GM19240 (cell line): ENCODE results near the gene PTN.
"Not testable (repeated sequence)": the region's sequence is repeated elsewhere in the genome, so short reads cannot be mapped to it uniquely, and the experiment has no call there.

Source experiments
- DNase-seq: peaks from one replicate; pipeline ENCODE4 v3.0.0; 2011; ENCODE audit warnings: low spot score; ENCODE audit not compliant: insufficient read length

Gene PTN

DNA sequence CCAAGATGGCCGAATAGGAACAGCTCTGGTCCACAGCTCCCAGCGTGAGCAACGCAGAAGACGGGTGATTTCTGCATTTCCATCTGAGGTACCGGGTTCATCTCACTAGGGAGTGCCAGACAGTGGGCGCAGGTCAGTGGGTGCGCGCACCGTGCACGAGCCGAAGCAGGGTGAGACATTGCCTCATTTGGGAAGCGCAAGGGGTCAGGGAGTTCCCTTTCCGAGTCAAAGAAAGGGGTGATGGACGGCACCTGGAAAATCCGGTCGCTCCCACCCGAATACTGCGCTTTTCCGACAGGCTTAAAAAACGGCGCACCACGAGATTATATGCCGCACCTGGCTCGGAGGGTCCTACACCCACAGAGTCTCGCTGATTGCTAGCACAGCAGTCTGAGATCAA is 161.9 kb downstream of the PTN start:
- not testable (repeated sequence) for DNase-seq
